DOHH2 (cell line): Measurements from ENCODE around the gene PTCD3.

ENCODE experiments used
- CTCF ChIP-seq: fragments of 200-600 bp; sonication (generic); IDR thresholded peaks from one replicate; pipeline ENCODE4 v1.5.1; 2014; ENCODE audit warnings: antibody characterized with exemption, mild to moderate bottlenecking, low read depth, low read length; ENCODE audit not compliant: poor library complexity, severe bottlenecking
- EZH2phosphoT487 ChIP-seq: fragments of 200-600 bp; sonication (generic); IDR thresholded peaks from 2 replicates; pipeline ENCODE4 v1.6.1; 2017; ENCODE audit warnings: borderline replicate concordance, mild to moderate bottlenecking, antibody characterized with exemption, low read length, moderate library complexity, mixed read lengths

GRCh38 chr2:86135653-86136052, 29.6 kb downstream of the PTCD3 start:
- TF ChIP-seq EZH2phosphoT487 (no peak), CTCF (no peak)
